Neuronal stem cell (in vitro differentiated cells): Measurements from ENCODE around the gene VEZT.

Experiments used
- DNase-seq: peaks from one replicate; pipeline ENCODE4 v3.0.0-alpha.2; 2013; ENCODE audit warnings: low spot score
- H2AFZ ChIP-seq: one replicate; pipeline ENCODE4 v1.6.1; 2013; ENCODE audit warnings: mild to moderate bottlenecking, low read length, inconsistent platforms
- H2AK5ac ChIP-seq: 2 replicates; pipeline ENCODE4 v1.6.1; 2013; ENCODE audit warnings: low read depth, mild to moderate bottlenecking, inconsistent platforms, low read length, moderate library complexity, mixed read lengths
- H2BK120ac ChIP-seq: 2 replicates; pipeline ENCODE4 v1.6.1; 2013; ENCODE audit warnings: low read depth, mild to moderate bottlenecking, inconsistent platforms, low read length, moderate library complexity, mixed read lengths
- H2BK12ac ChIP-seq: one replicate; pipeline ENCODE4 v1.6.1; 2013; ENCODE audit warnings: low read length, inconsistent platforms
- H2BK15ac ChIP-seq: 2 replicates; pipeline ENCODE4 v1.6.1; 2013; ENCODE audit warnings: mild to moderate bottlenecking, low read length, inconsistent platforms, mixed read lengths
- H2BK5ac ChIP-seq: one replicate; pipeline ENCODE4 v1.6.1; 2013; ENCODE audit warnings: inconsistent platforms, mild to moderate bottlenecking, low read length, moderate library complexity
- H3K14ac ChIP-seq: one replicate; pipeline ENCODE4 v1.6.1; 2013; ENCODE audit warnings: low read length, inconsistent platforms
- H3K18ac ChIP-seq: 2 replicates; pipeline ENCODE4 v1.6.1; 2013; ENCODE audit warnings: low read length, inconsistent platforms
- H3K23ac ChIP-seq: 2 replicates; pipeline ENCODE4 v1.6.1; 2013; ENCODE audit warnings: low read depth, mild to moderate bottlenecking, mixed read lengths, low read length, inconsistent platforms; ENCODE audit not compliant: poor library complexity
- H3K27ac ChIP-seq: replicated peaks from 3 replicates; pipeline ENCODE4 v1.5.1; 2013; ENCODE audit warnings: low read length, inconsistent platforms
- H3K27me3 ChIP-seq, 3 experiments: 2 replicates each; pipeline ENCODE4 v1.6.1; 2013; ENCODE audit warnings: low read length in 3 of 3, mild to moderate bottlenecking in 2 of 3, inconsistent platforms in 1 of 3, low read depth in 1 of 3, mixed read lengths in 1 of 3, moderate library complexity in 1 of 3; ENCODE audit not compliant: control insufficient read depth in 3 of 3, insufficient read depth in 3 of 3
- H3K36me3 ChIP-seq, 2 donors: replicated peaks in 1 of 2; 2 replicates each; pipeline ENCODE4 v1.6.1; 2013; ENCODE audit warnings: low read length in 2 of 2; ENCODE audit not compliant: control insufficient read depth in 2 of 2, insufficient read depth in 2 of 2
- H3K4ac ChIP-seq: 2 replicates; pipeline ENCODE4 v1.6.1; 2013; ENCODE audit warnings: inconsistent platforms, mild to moderate bottlenecking, low read length, moderate library complexity
- H3K4me1 ChIP-seq, 2 donors: 1 replicate in 1 of 2; 2 replicates in 1 of 2; pipeline ENCODE4 v1.6.1; 2013; ENCODE audit warnings: low read length in 2 of 2, low read depth in 1 of 2; ENCODE audit not compliant: control insufficient read depth in 2 of 2, insufficient read depth in 1 of 2
- H3K4me2 ChIP-seq: one replicate; pipeline ENCODE4 v1.6.1; 2013; ENCODE audit warnings: mild to moderate bottlenecking, low read length, inconsistent platforms; ENCODE audit not compliant: insufficient read depth, poor library complexity, severe bottlenecking
- H3K4me3 ChIP-seq, 2 donors: 2 replicates each; pipeline ENCODE4 v1.5.1; 2013; ENCODE audit warnings: low read length in 2 of 2, mild to moderate bottlenecking in 2 of 2, inconsistent platforms in 1 of 2, moderate library complexity in 1 of 2
- H3K79me1 ChIP-seq: one replicate; pipeline ENCODE4 v1.6.1; 2013; ENCODE audit warnings: low read depth, mild to moderate bottlenecking, inconsistent platforms, low read length, moderate library complexity
- H3K9ac ChIP-seq: one replicate; pipeline ENCODE4 v1.6.1; 2013; ENCODE audit warnings: mild to moderate bottlenecking, low read depth, low read length, inconsistent platforms; ENCODE audit not compliant: poor library complexity
- H3K9me3 ChIP-seq, 2 donors: replicated peaks in 1 of 2; 2 replicates each; pipeline versions ENCODE3 to v1.6.1; 2013; ENCODE audit warnings: low read length in 2 of 2, mild to moderate bottlenecking in 2 of 2, inconsistent platforms in 1 of 2, low read depth in 1 of 2, mixed read lengths in 1 of 2, moderate library complexity in 1 of 2; ENCODE audit not compliant: control insufficient read depth in 2 of 2, insufficient read depth in 1 of 2
- H4K8ac ChIP-seq: one replicate; pipeline ENCODE4 v1.6.1; 2013; ENCODE audit warnings: low read depth, mild to moderate bottlenecking, inconsistent platforms, low read length, moderate library complexity
- H4K91ac ChIP-seq: one replicate; pipeline ENCODE4 v1.6.1; 2013; ENCODE audit warnings: low read length, low read depth, mild to moderate bottlenecking, inconsistent platforms; ENCODE audit not compliant: poor library complexity
- WGBS, 2 donors: extraction: QIAGEN DNeasy Blood & Tissue Kit; methylation state at CpG; one replicate each; pipeline ENCODE4 v1.1.7; 2013; ENCODE audit warnings: missing lambda C conversion rate in 2 of 2, mixed read lengths in 1 of 2; ENCODE audit not compliant: insufficient read length in 2 of 2, insufficient replicate concordance in 1 of 2; ENCODE audit errors: extremely low coverage in 2 of 2; 5-methylcytosine and 5-hydroxymethylcytosine counted together

Gene VEZT

GRCh38 chr12:95206916-95207315 lies 10.7 kb upstream of the VEZT start:
- Histone ChIP-seq H2BK12ac (no peak overlapping the region), H2BK120ac (no peak overlapping the region), H3K27me3 (no peaks in the 10 kb centered on the region), H3K4me1 (peaks cover 14 to 15% of the 10 kb centered on the region in 2 donors), H3K9ac (no peak overlapping the region), H3K18ac (no peak overlapping the region), H3K79me1 (no peaks in the 10 kb centered on the region), H4K91ac (no peak overlapping the region), H3K4me2 (no peak overlapping the region), H3K14ac (no peak overlapping the region), H2AFZ (no peak overlapping the region), H2BK5ac (no peak overlapping the region), H3K23ac (no peak overlapping the region), H3K4me3 (no peak overlapping the region), H3K9me3 (no peaks in the 10 kb centered on the region), H4K8ac (no peak overlapping the region), H2BK15ac (no peak overlapping the region), H3K4ac (no peak overlapping the region), H3K27ac (no peak overlapping the region), H2AK5ac (no peak overlapping the region), H3K36me3 (peaks cover 3 to 60% of the 10 kb centered on the region in 2 donors)
- no peak for DNase-seq
- no CpG with 5 or more reads among the region's 8 CpGs for WGBS, 2 donors

DNA sequence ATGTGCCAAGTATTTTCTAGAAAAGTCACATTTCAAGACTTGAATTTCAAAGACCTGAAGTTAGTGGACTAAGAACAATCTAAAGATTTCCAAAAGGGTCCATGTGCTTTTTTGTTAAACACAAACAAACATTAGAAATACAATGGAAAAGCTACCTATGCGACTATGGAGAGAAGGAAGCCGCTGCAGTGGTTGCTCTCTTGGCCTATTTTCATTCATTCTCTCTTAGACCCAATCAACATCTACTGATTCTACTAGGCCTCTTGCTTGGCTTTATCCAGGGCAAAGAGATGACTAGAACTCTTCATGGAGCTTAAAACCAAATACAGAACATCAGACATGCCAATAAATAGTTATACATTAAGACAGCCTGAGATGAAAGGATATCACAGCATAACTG lies 10.2 kb upstream of the VEZT start:
- Histone ChIP-seq H3K9ac (no peak overlapping the region), H2BK12ac (no peak overlapping the region), H3K36me3 (peaks cover 3 to 60% of the 10 kb centered on the region in 2 donors), H3K4me1 (peaks cover 14 to 15% of the 10 kb centered on the region in 2 donors), H2AK5ac (no peak overlapping the region), H3K18ac (no peak overlapping the region), H2BK5ac (no peak overlapping the region), H2AFZ (no peak overlapping the region), H2BK15ac (no peak overlapping the region), H3K27ac (no peak overlapping the region), H3K27me3 (no peaks in the 10 kb centered on the region), H3K4me3 (no peak overlapping the region), H4K8ac (no peak overlapping the region), H3K4me2 (no peak overlapping the region), H3K4ac (no peak overlapping the region), H3K79me1 (no peaks in the 10 kb centered on the region), H3K14ac (no peak overlapping the region), H3K23ac (no peak overlapping the region), H4K91ac (no peak overlapping the region), H3K9me3 (no peaks in the 10 kb centered on the region), H2BK120ac (no peak overlapping the region)
- no CpG with 5 or more reads among the region's 2 CpGs for WGBS, 2 donors
- DNase-seq, result no peak

DNA sequence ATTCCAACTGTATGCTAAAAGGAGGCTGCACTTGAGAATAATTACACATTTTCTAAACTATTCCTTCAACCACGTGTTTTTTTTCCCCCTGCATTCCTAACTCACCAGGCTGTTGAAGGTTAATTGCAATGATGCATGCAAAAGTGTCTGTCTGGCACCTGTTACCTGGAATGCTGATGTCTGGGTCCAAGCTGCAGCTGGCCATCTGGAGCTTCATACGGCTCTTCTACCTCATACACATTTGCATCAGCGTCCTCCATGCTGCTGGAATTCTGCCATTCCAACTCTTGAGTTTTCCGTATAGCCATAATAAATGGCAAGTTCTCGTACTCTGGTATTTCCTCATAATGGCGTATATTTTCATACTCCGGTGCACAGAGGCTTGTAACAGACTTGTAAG lies 8.9 kb upstream of the VEZT start:
- H2BK12ac ChIP-seq, result no peak overlapping the region
- no peak overlapping the region for H3K4me2 ChIP-seq
- no peak overlapping the region for H3K23ac ChIP-seq
- peaks cover 11 to 12% of the 10 kb centered on the region in 2 donors for H3K4me1 ChIP-seq
- no peak overlapping the region for H4K8ac ChIP-seq
- H3K36me3 ChIP-seq, result peaks cover 3 to 54% of the 10 kb centered on the region in 2 donors
- no peak overlapping the region for H2BK5ac ChIP-seq
- no CpG with 5 or more reads among the region's 7 CpGs for WGBS, 2 donors
- H3K27me3 ChIP-seq, result no peaks in the 10 kb centered on the region
- H3K14ac ChIP-seq, result no peak overlapping the region
- H2BK120ac ChIP-seq, result no peak overlapping the region
- no peaks in the 10 kb centered on the region for H3K79me1 ChIP-seq
- no peak overlapping the region for H3K9ac ChIP-seq
- H4K91ac ChIP-seq, result no peak overlapping the region
- H2AFZ ChIP-seq, result no peak overlapping the region
- H2BK15ac ChIP-seq, result no peak overlapping the region
- H3K4me3 ChIP-seq, result no peak overlapping the region
- no peak overlapping the region for H2AK5ac ChIP-seq
- no peak overlapping the region for H3K18ac ChIP-seq
- no peak for DNase-seq
- H3K27ac ChIP-seq, result no peak overlapping the region
- no peaks in the 10 kb centered on the region for H3K9me3 ChIP-seq
- H3K4ac ChIP-seq, result no peak overlapping the region

DNA sequence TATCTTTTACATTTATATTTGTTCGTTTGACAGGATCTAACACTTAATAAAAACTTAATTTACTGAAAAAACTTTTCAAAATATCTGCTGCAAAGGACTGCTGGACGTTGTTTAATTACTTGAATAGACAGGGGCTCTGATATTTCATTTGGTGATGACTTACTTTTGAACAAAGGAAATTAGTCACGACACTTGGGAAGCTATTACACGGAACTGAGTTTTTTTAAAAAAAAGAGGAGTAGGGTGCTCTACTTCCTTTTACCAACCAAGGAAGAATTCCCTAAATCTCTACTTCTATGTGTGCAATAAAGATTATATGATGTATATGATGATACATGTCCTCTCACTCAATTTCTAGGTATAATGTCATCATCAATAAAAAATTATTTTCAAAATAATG lies 5.0 kb upstream of the VEZT start:
- no peak overlapping the region for H2BK15ac ChIP-seq
- H3K9me3 ChIP-seq, result no peaks in the 10 kb centered on the region
- peaks cover 3 to 36% of the 10 kb centered on the region in 2 donors for H3K36me3 ChIP-seq
- no peak overlapping the region for H3K23ac ChIP-seq
- H3K27me3 ChIP-seq, result no peaks in the 10 kb centered on the region
- no peaks in the 10 kb centered on the region for H3K79me1 ChIP-seq
- H4K8ac ChIP-seq, result no peak overlapping the region
- H3K4ac ChIP-seq, result no peak overlapping the region
- no peak overlapping the region for H2AK5ac ChIP-seq
- no peak overlapping the region for H3K4me2 ChIP-seq
- H2BK12ac ChIP-seq, result no peak overlapping the region
- H2BK120ac ChIP-seq, result no peak overlapping the region
- H3K27ac ChIP-seq, result no peak overlapping the region
- H3K4me3 ChIP-seq, result no peak overlapping the region
- H2BK5ac ChIP-seq, result no peak overlapping the region
- no peak overlapping the region for H3K14ac ChIP-seq
- H2AFZ ChIP-seq, result no peak overlapping the region
- no peak overlapping the region for H4K91ac ChIP-seq
- DNase-seq, result no peak
- H3K9ac ChIP-seq, result no peak overlapping the region
- no CpG with 5 or more reads among the region's 4 CpGs for WGBS, 2 donors
- no peak overlapping the region for H3K18ac ChIP-seq
- H3K4me1 ChIP-seq, result peaks cover 2 to 3% of the 10 kb centered on the region in 2 donors
